SK-N-SH (cell line): ENCODE measurements around the gene RPL18. TPM values are rescaled to one million over a fixed set of nuclear protein-coding genes. Genes with fewer than 3 reads are reported as not detected.

Experiments
- CTCF ChIA-PET: fragments of 300-600, 350-600 bp; formaldehyde crosslinking; extraction: SDS; loops from one replicate; lab custom pipeline; 2021; lab: Yijun Ruan, JAX
- POLR2A ChIA-PET: fragments of 350-600 bp; sonication (Branson Sonifier 250); formaldehyde crosslinking; extraction: SDS; loops from one replicate; lab custom pipeline; 2020; ENCODE audit warnings: antibody characterized with exemption, inconsistent platforms; lab: Yijun Ruan, JAX
- DNase-seq: peaks from one replicate; pipeline ENCODE4 v3.0.0; 2012
- H2AFZ ChIP-seq: fragments of 200-600 bp; sonication (generic); 2 replicates; pipeline ENCODE4 v1.8.1; 2016; ENCODE audit warnings: antibody characterized with exemption, mild to moderate bottlenecking, low read depth
- H3F3A ChIP-seq: fragments of 200-600 bp; sonication (generic); replicated peaks from 2 replicates; pipeline ENCODE3; 2016; ENCODE audit warnings: antibody characterized with exemption, mild to moderate bottlenecking; ENCODE audit not compliant: insufficient read depth
- H3K27ac ChIP-seq, 2 experiments: fragments of 200-500 bp in 1 of 2; fragments of 200-600 bp in 1 of 2; sonication (Bioruptor generic) in 1 of 2; sonication (generic), shearing (Covaris generic) in 1 of 2; 2 replicates each; pipeline versions ENCODE4 v1.5.1 to v1.6.1; 2014 to 2016; ENCODE audit warnings: low read depth in 2 of 2, inconsistent platforms in 1 of 2, low read length in 1 of 2, mild to moderate bottlenecking in 1 of 2, mixed read lengths in 1 of 2
- H3K27me3 ChIP-seq: fragments of 200-600 bp; sonication (generic), shearing (Covaris generic); 2 replicates; pipeline ENCODE4 v1.6.1; 2016; ENCODE audit warnings: mixed run types; ENCODE audit not compliant: insufficient read depth
- H3K36me3 ChIP-seq, 2 experiments: fragments of 200-500 bp in 1 of 2; fragments of 200-600 bp in 1 of 2; sonication (Bioruptor generic) in 1 of 2; sonication (generic) in 1 of 2; replicated peaks in 1 of 2; 2 replicates each; pipeline versions ENCODE3 to v1.5.1; 2014 to 2016; ENCODE audit warnings: low read length in 1 of 2, mild to moderate bottlenecking in 1 of 2; ENCODE audit not compliant: insufficient read depth in 2 of 2, control insufficient read depth in 1 of 2
- H3K4me1 ChIP-seq, 2 experiments: fragments of 200-500 bp in 1 of 2; fragments of 200-600 bp in 1 of 2; sonication (Bioruptor generic) in 1 of 2; sonication (generic), shearing (Covaris generic) in 1 of 2; 2 replicates each; pipeline versions ENCODE4 v1.5.1 to v1.6.1; 2014 to 2016; ENCODE audit warnings: low read depth in 1 of 2, low read length in 1 of 2, mixed run types in 1 of 2; ENCODE audit not compliant: insufficient read depth in 2 of 2, control insufficient read depth in 1 of 2
- H3K4me2 ChIP-seq: fragments of 200-600 bp; sonication (generic), shearing (Covaris generic); 2 replicates; pipeline ENCODE4 v1.6.1; 2017; ENCODE audit warnings: mixed run types
- H3K4me3 ChIP-seq, 2 experiments: fragments of 200-500 bp in 1 of 2; fragments of 200-600 bp in 1 of 2; sonication (Bioruptor generic) in 1 of 2; sonication (generic), shearing (Covaris generic) in 1 of 2; 2 replicates each; pipeline versions ENCODE4 v1.5.1 to v1.8.1; 2014 to 2016; ENCODE audit warnings: low read depth in 2 of 2, inconsistent platforms in 1 of 2, low read length in 1 of 2, mild to moderate bottlenecking in 1 of 2, mixed read lengths in 1 of 2, moderate library complexity in 1 of 2
- H3K79me2 ChIP-seq: fragments of 200-600 bp; sonication (generic); 2 replicates; pipeline ENCODE4 v1.8.1; 2017; ENCODE audit warnings: mild to moderate bottlenecking; ENCODE audit not compliant: insufficient read depth
- H3K9ac ChIP-seq: fragments of 200-600 bp; sonication (generic); 2 replicates; pipeline ENCODE4 v1.6.1; 2017; ENCODE audit warnings: mixed run types
- H3K9me2 ChIP-seq: fragments of 200-600 bp; sonication (generic); 2 replicates; pipeline ENCODE4 v1.6.1; 2017; ENCODE audit warnings: mixed run types
- H3K9me3 ChIP-seq: fragments of 200-600 bp; sonication (generic); 2 replicates; pipeline ENCODE4 v1.6.1; 2017; ENCODE audit warnings: mixed run types, mild to moderate bottlenecking, moderate library complexity
- H4K20me1 ChIP-seq: fragments of 200-600 bp; sonication (generic); 2 replicates; pipeline ENCODE4 v1.6.1; 2017; ENCODE audit warnings: mild to moderate bottlenecking, mixed run types; ENCODE audit not compliant: insufficient read depth
- CHD2 ChIP-seq: fragments of 150-350 bp; IDR thresholded peaks from 2 replicates; pipeline ENCODE4 v1.6.1; 2018; ENCODE audit warnings: low read length; ENCODE audit not compliant: partially characterized antibody
- CTCF ChIP-seq: fragments of 200-600 bp; sonication (generic); IDR thresholded peaks from 2 replicates; pipeline ENCODE4 v1.6.1; 2017; ENCODE audit warnings: antibody characterized with exemption, mild to moderate bottlenecking, moderate library complexity
- EZH2phosphoT487 ChIP-seq: fragments of 200-600 bp; sonication (generic); IDR thresholded peaks from 2 replicates; pipeline ENCODE4 v1.6.1; 2017; ENCODE audit warnings: low read depth, mixed run types, mild to moderate bottlenecking, antibody characterized with exemption, moderate library complexity, borderline replicate concordance
- FOSL2 ChIP-seq: IDR thresholded peaks from 2 replicates; pipeline ENCODE4 v1.4.0; 2012; ENCODE audit warnings: low read depth, mild to moderate bottlenecking, moderate library complexity, borderline replicate concordance
- FOXM1 ChIP-seq: IDR thresholded peaks from 2 replicates; pipeline ENCODE4 v1.4.0; 2012; ENCODE audit warnings: low read depth, mild to moderate bottlenecking
- GABPA ChIP-seq: IDR thresholded peaks from 2 replicates; pipeline ENCODE4 v1.4.0; 2012; ENCODE audit warnings: low read depth, mild to moderate bottlenecking
- GATA2 ChIP-seq: sonication (generic); formaldehyde crosslinking; IDR thresholded peaks from 2 replicates; pipeline ENCODE4 v1.5.0; 2020; ENCODE audit warnings: mild to moderate bottlenecking, missing genetic modification reagents
- JUND ChIP-seq: IDR thresholded peaks from 2 replicates; pipeline ENCODE4 v1.4.0; 2012
- MAX ChIP-seq: IDR thresholded peaks from 2 replicates; pipeline ENCODE4 v1.4.0; 2012; ENCODE audit warnings: low read depth
- MEF2A ChIP-seq: IDR thresholded peaks from 2 replicates; pipeline ENCODE4 v1.4.0; 2012; ENCODE audit warnings: low read depth, borderline replicate concordance
- MXI1 ChIP-seq: IDR thresholded peaks from 2 replicates; pipeline ENCODE4 v1.6.1; 2012; ENCODE audit warnings: mild to moderate bottlenecking, low read depth, low read length, improper control_type of control experiment
- NFIC ChIP-seq: IDR thresholded peaks from 2 replicates; pipeline ENCODE4 v1.4.0; 2012; ENCODE audit warnings: borderline replicate concordance
- RAD21 ChIP-seq: IDR thresholded peaks from 2 replicates; pipeline ENCODE4 v1.6.1; 2012; ENCODE audit warnings: mild to moderate bottlenecking, low read length
- REST ChIP-seq: IDR thresholded peaks from 2 replicates; pipeline ENCODE4 v1.6.1; 2012; ENCODE audit warnings: mild to moderate bottlenecking, low read depth, low read length, moderate library complexity
- RXRA ChIP-seq: IDR thresholded peaks from 2 replicates; pipeline ENCODE4 v1.4.0; 2012; ENCODE audit warnings: low read depth, mild to moderate bottlenecking, borderline replicate concordance
- SIN3A ChIP-seq: IDR thresholded peaks from 2 replicates; pipeline ENCODE4 v1.6.1; 2012; ENCODE audit warnings: low read depth, mild to moderate bottlenecking, low read length, moderate library complexity, borderline replicate concordance
- SMC3 ChIP-seq: IDR thresholded peaks from 2 replicates; pipeline ENCODE4 v1.6.1; 2012; ENCODE audit warnings: low read depth, low read length, improper control_type of control experiment
- TAF1 ChIP-seq: IDR thresholded peaks from 2 replicates; pipeline ENCODE4 v1.6.1; 2012; ENCODE audit warnings: low read depth, mild to moderate bottlenecking, low read length, moderate library complexity, borderline replicate concordance
- USF2 ChIP-seq: fragments of 150-350 bp; IDR thresholded peaks from 2 replicates; pipeline ENCODE4 v1.6.1; 2017; ENCODE audit warnings: antibody characterized with exemption, low read length, low read depth, borderline replicate concordance
- ZBTB33 ChIP-seq: IDR thresholded peaks from 2 replicates; pipeline ENCODE4 v1.4.0; 2012; ENCODE audit warnings: low read depth, borderline replicate concordance
- WGBS: methylation state at CpG from one replicate; pipeline ENCODE4 v1.1.6; 2017; ENCODE audit warnings: low lambda C conversion rate; 5-methylcytosine and 5-hydroxymethylcytosine counted together
- polyA plus RNA-seq, 3 experiments: library from polyadenylated mRNA; depleted of rRNA; stranded (reverse); fragments of >200 nt; gene quantifications; 2 replicates each; pipeline ENCODE4 v1.2.3, GENCODE V29; 2012

RPL18 gene
- polyA plus RNA-seq, 1 of the 3 experiments (the other 2 are of a cell fraction), result 2,225 TPM

- H2AFZ ChIP-seq, result no peak overlapping the region
- H4K20me1 ChIP-seq, result no peaks in the 10 kb centered on the region
- 78% methylated on average over 12 of the region's 12 CpGs for WGBS
- no peak for DNase-seq
- no peaks in the 10 kb centered on the region for H3K79me2 ChIP-seq
- no peak overlapping the region for H3K9ac ChIP-seq
- H3K36me3 ChIP-seq, result no peaks in the 10 kb centered on the region
- ChIA-PET CTCF (interaction anchor here (0.6 to 3.5 kb wide), 6 partner anchors 11 to 84 kb away, joined by 3 to 13 read pairs (median 4); no protein-coding TSS in a partner anchor), POLR2A (no interaction called here)
- H3K27ac ChIP-seq, result no peak overlapping the region
- peaks cover 9% of the 10 kb centered on the region for H3F3A ChIP-seq
- no peaks in the 10 kb centered on the region for H3K27me3 ChIP-seq
- H3K9me3 ChIP-seq, result no peaks in the 10 kb centered on the region
- H3K4me1 ChIP-seq, result peaks cover 6 to 9% of the 10 kb centered on the region in 2 experiments; a peak in 3 of 4 replicates
- H3K4me2 ChIP-seq, result no peak overlapping the region
- no peaks in the 10 kb centered on the region for H3K9me2 ChIP-seq
- no peak for TF ChIP-seq ZBTB33
- no peak for TF ChIP-seq JUND
- TF ChIP-seq REST, result no peak
- no peak for TF ChIP-seq MXI1
- no peak for TF ChIP-seq CHD2
- no peak for TF ChIP-seq USF2
- TF ChIP-seq SMC3, result no peak
- no peak for TF ChIP-seq FOSL2
- TF ChIP-seq CTCF, result no peak
- no peak for TF ChIP-seq MEF2A
- no peak for TF ChIP-seq TAF1
- TF ChIP-seq RAD21, result no peak
- TF ChIP-seq GABPA, result no peak
- no peak for TF ChIP-seq MAX
- no peak for TF ChIP-seq SIN3A
- no peak for TF ChIP-seq RXRA
- no peak for TF ChIP-seq FOXM1
- no peak for TF ChIP-seq NFIC
- TF ChIP-seq EZH2phosphoT487, result no peak
- TF ChIP-seq GATA2 (CRISPR knock-in tag), result no peak
- H3K4me3 ChIP-seq, result no peak overlapping the region
These were observed 45.8 kb downstream of the RPL18 start for GRCh38 chr19:48573163-48573505.
